CD8-positive, alpha-beta memory T cell (primary cell): ENCODE data around the gene ATF5. TPM values are rescaled to one million over a fixed set of nuclear protein-coding genes. Genes with fewer than 3 reads are reported as not detected.

Source experiments
- CTCF ChIA-PET: fragments of 350-600 bp; sonication (Branson Sonifier 250); formaldehyde crosslinking; loops from one replicate; lab custom pipeline; 2021; ENCODE audit warnings: antibody characterized with exemption; lab: Charles Lee
- POLR2A ChIA-PET: fragments of 350-600 bp; sonication (Branson Sonifier 250); formaldehyde crosslinking; loops from one replicate; lab custom pipeline; 2021; ENCODE audit warnings: antibody characterized with exemption; lab: Charles Lee
- DNase-seq, 5 donors: peaks; one replicate each; pipeline versions ENCODE4 v3.0.0 to v3.0.0-alpha.2; 2020 to 2022; ENCODE audit warnings: mixed read lengths in 1 of 5
- H3K27ac ChIP-seq: one replicate; pipeline ENCODE4 v1.7.0; 2013; ENCODE audit warnings: low read depth, mild to moderate bottlenecking, low read length, moderate library complexity
- H3K27me3 ChIP-seq: 2 replicates; pipeline ENCODE4 v1.7.0; 2013; ENCODE audit warnings: low read length, mild to moderate bottlenecking; ENCODE audit not compliant: insufficient read depth, poor library complexity, severe bottlenecking
- H3K36me3 ChIP-seq: 2 replicates; pipeline ENCODE4 v1.7.0; 2013; ENCODE audit warnings: mild to moderate bottlenecking, low read length, moderate library complexity; ENCODE audit not compliant: insufficient read depth
- H3K4me1 ChIP-seq: 2 replicates; pipeline ENCODE4 v1.7.0; 2013; ENCODE audit warnings: mild to moderate bottlenecking, low read length, moderate library complexity; ENCODE audit not compliant: insufficient read depth
- H3K4me3 ChIP-seq: 2 replicates; pipeline ENCODE4 v1.7.0; 2013; ENCODE audit warnings: mild to moderate bottlenecking, low read length
- H3K9me3 ChIP-seq: 2 replicates; pipeline ENCODE4 v1.7.0; 2013; ENCODE audit warnings: mild to moderate bottlenecking, low read length
- H3K27ac Mint-ChIP-seq, 8 donors: one replicate each; pipeline ENCODE4 v1.8.0; 2020 to 2021; ENCODE audit warnings: mixed read lengths in 8 of 8, mild to moderate bottlenecking in 6 of 8, inconsistent platforms in 3 of 8, moderate library complexity in 3 of 8
- H3K27me3 Mint-ChIP-seq, 2 donors: one replicate each; pipeline ENCODE4 v1.8.0; 2020 to 2021; ENCODE audit warnings: mixed read lengths in 2 of 2, mild to moderate bottlenecking in 1 of 2, moderate library complexity in 1 of 2
- H3K36me3 Mint-ChIP-seq, 3 donors: one replicate each; pipeline ENCODE4 v1.8.0; 2020 to 2021; ENCODE audit warnings: mixed read lengths in 3 of 3, inconsistent platforms in 1 of 3, mild to moderate bottlenecking in 1 of 3
- H3K4me1 Mint-ChIP-seq, 3 donors: one replicate each; pipeline ENCODE4 v1.8.0; 2020 to 2021; ENCODE audit warnings: mixed read lengths in 3 of 3, inconsistent platforms in 1 of 3, mild to moderate bottlenecking in 1 of 3
- H3K4me3 Mint-ChIP-seq, 7 donors: one replicate each; pipeline ENCODE4 v1.8.0; 2020 to 2021; ENCODE audit warnings: mixed read lengths in 7 of 7, mild to moderate bottlenecking in 6 of 7, moderate library complexity in 4 of 7, inconsistent platforms in 2 of 7
- H3K9me3 Mint-ChIP-seq, 5 donors: one replicate each; pipeline ENCODE4 v1.8.0; 2020 to 2022; ENCODE audit warnings: mixed read lengths in 5 of 5, mild to moderate bottlenecking in 3 of 5, moderate library complexity in 2 of 5, inconsistent platforms in 1 of 5
- polyA plus RNA-seq: library from polyadenylated mRNA; unstranded; fragments of 300-500 nt; fragmentation: Illumina TruSeq; gene quantifications from one replicate; pipeline ENCODE4 v1.2.3, GENCODE V29; 2021
- total RNA-seq, 2 experiments: library from RNA; stranded (reverse); gene quantifications; one replicate each; pipeline ENCODE4 v1.2.3, GENCODE V29; 2021

ATF5 gene
- total and polyA plus RNA-seq, 3 experiments from 2014 or later = 1.7 to 59.9 (median 57.7) TPM

GRCh38 chr19:49889687-49890348, 39.2 kb upstream of the ATF5 start:
- peak overlapping the region; percentile 38 for H3K27ac ChIP-seq

GRCh38 chr19:49890349-49891311, 38.4 kb upstream of the ATF5 start:
- POLR2A ChIA-PET = interaction anchor here (0.5 to 1.1 kb wide), 2 partner anchors 38 to 546 kb away, joined by 3 to 7 read pairs; partner anchors contain the start of genes ATF5 and NUP62
- H3K36me3 ChIP-seq = no peaks in the 10 kb centered on the region
- peak in 4 of 5 donors; percentile 50 to 71 (median 70) for DNase-seq
- H3K4me1 Mint-ChIP-seq = peaks cover 7 to 24% (median 16%) of the 10 kb centered on the region in 3 donors
- peaks cover 0 to 10% (median 0%) of the 10 kb centered on the region in 3 donors for H3K36me3 Mint-ChIP-seq
- no peaks in the 10 kb centered on the region for H3K9me3 Mint-ChIP-seq
- H3K9me3 ChIP-seq = no peaks in the 10 kb centered on the region
- CTCF ChIA-PET = interaction anchor here (0.7 to 1.7 kb wide), 10 partner anchors 9 to 78 kb away, joined by 3 to 6 read pairs (median 3); partner anchors contain the start of genes AKT1S1, ATF5, FUZ and NUP62
- peak overlapping the region; percentile 59 for H3K4me3 ChIP-seq
- peak overlapping the region; percentile 65 to 85 (median 83) for H3K4me3 Mint-ChIP-seq
- peaks cover 5% of the 10 kb centered on the region for H3K4me1 ChIP-seq
- peak overlapping the region; percentile 68 to 92 (median 86) for H3K27ac Mint-ChIP-seq
- no peaks in the 10 kb centered on the region for H3K27me3 ChIP-seq
- peaks cover 0 to 2% of the 10 kb centered on the region in 2 donors for H3K27me3 Mint-ChIP-seq
- peak overlapping the region; percentile 38 for H3K27ac ChIP-seq

More at GRCh38 chr19:49889687-49890348, 39.2 kb upstream of the ATF5 start:
- H3K4me3 ChIP-seq = peak overlapping the region; percentile 59
- peak overlapping the region; percentile 68 to 91 (median 85) for H3K27ac Mint-ChIP-seq
- peak overlapping the region; percentile 65 to 85 (median 83) for H3K4me3 Mint-ChIP-seq
- no peaks in the 10 kb centered on the region for H3K9me3 Mint-ChIP-seq
- H3K27me3 Mint-ChIP-seq = peaks cover 0 to 2% of the 10 kb centered on the region in 2 donors
- POLR2A ChIA-PET = interaction anchor here (1.1 kb wide), 2 partner anchors 13 to 39 kb away, joined by 3 to 7 read pairs; partner anchors contain the start of genes AKT1S1, ATF5, NUP62 and TBC1D17
- H3K9me3 ChIP-seq = no peaks in the 10 kb centered on the region
- CTCF ChIA-PET = interaction anchor here (0.7 to 1.3 kb wide), 8 partner anchors 9 to 77 kb away, joined by 3 to 6 read pairs (median 3); partner anchors contain the start of genes AKT1S1, ATF5, FUZ and PTOV1
- H3K4me1 Mint-ChIP-seq = peaks cover 7 to 19% (median 13%) of the 10 kb centered on the region in 3 donors
- no peaks in the 10 kb centered on the region for H3K27me3 ChIP-seq
- H3K36me3 Mint-ChIP-seq = peaks cover 0 to 16% (median 0%) of the 10 kb centered on the region in 3 donors
- H3K4me1 ChIP-seq = peaks cover 5% of the 10 kb centered on the region
- peak; percentile 56 to 76 (median 70) for DNase-seq
- H3K36me3 ChIP-seq = no peaks in the 10 kb centered on the region

- Mint-ChIP-seq H3K4me1 (peaks cover 11 to 32% (median 21%) of the 10 kb centered on the region in 3 donors), H3K36me3 (peaks cover 0 to 7% (median 0%) of the 10 kb centered on the region in 3 donors)
These were observed 37.6 kb upstream of the ATF5 start for GRCh38 chr19:49891393-49891792.

GRCh38 chr19:49892716-49893115, 36.3 kb upstream of the ATF5 start:
- peak overlapping the region in 7 of 8 donors; percentile 57 to 87 (median 81) for H3K27ac Mint-ChIP-seq
- ChIA-PET POLR2A (no interaction called here), CTCF (interaction anchor here (1.6 to 1.9 kb wide), 2 partner anchors 13 to 175 kb away, joined by 3 to 4 read pairs; no protein-coding TSS in a partner anchor)
- Histone ChIP-seq H3K4me1 (peaks cover 23% of the 10 kb centered on the region), H3K9me3 (no peaks in the 10 kb centered on the region), H3K36me3 (no peaks in the 10 kb centered on the region), H3K27ac (no peak overlapping the region), H3K4me3 (no peak overlapping the region), H3K27me3 (no peaks in the 10 kb centered on the region)
- H3K4me3 Mint-ChIP-seq = peak overlapping the region in 4 of 7 donors; percentile 22 to 43 (median 30)
- peaks cover 24 to 45% (median 35%) of the 10 kb centered on the region in 3 donors for H3K4me1 Mint-ChIP-seq
- DNase-seq = no peak
- peaks cover 0 to 2% of the 10 kb centered on the region in 2 donors for H3K27me3 Mint-ChIP-seq
- H3K9me3 Mint-ChIP-seq = no peaks in the 10 kb centered on the region
- H3K36me3 Mint-ChIP-seq = peaks cover 0 to 3% (median 0%) of the 10 kb centered on the region in 3 donors

More at GRCh38 chr19:49891393-49891792, 37.6 kb upstream of the ATF5 start:
- Histone ChIP-seq H3K4me3 (no peak overlapping the region), H3K27me3 (no peaks in the 10 kb centered on the region), H3K9me3 (no peaks in the 10 kb centered on the region), H3K36me3 (no peaks in the 10 kb centered on the region), H3K4me1 (peaks cover 10% of the 10 kb centered on the region), H3K27ac (no peak overlapping the region)
- no peaks in the 10 kb centered on the region for H3K9me3 Mint-ChIP-seq
- ChIA-PET POLR2A (interaction anchor here (0.9 kb wide), 1 partner anchor 38 kb away, joined by 11 read pairs; the partner anchor contains the start of gene ATF5), CTCF (interaction anchor here (1.1 to 1.7 kb wide), 3 partner anchors 14 to 79 kb away, joined by 3 to 4 read pairs (median 3); partner anchors contain the start of genes AKT1S1, ATF5, FUZ and NUP62)
- no peak for DNase-seq
- H3K4me3 Mint-ChIP-seq = peak overlapping the region in 5 of 7 donors; percentile 32 to 80 (median 41)
- H3K27ac Mint-ChIP-seq = peak overlapping the region in 6 of 8 donors; percentile 51 to 94 (median 80)
- H3K27me3 Mint-ChIP-seq = peaks cover 0 to 2% of the 10 kb centered on the region in 2 donors

- Histone ChIP-seq H3K4me3 (no peak overlapping the region), H3K27me3 (no peaks in the 10 kb centered on the region), H3K36me3 (no peaks in the 10 kb centered on the region), H3K9me3 (no peaks in the 10 kb centered on the region), H3K27ac (no peak overlapping the region), H3K4me1 (peaks cover 26% of the 10 kb centered on the region)
- H3K4me1 Mint-ChIP-seq = peaks cover 27 to 50% (median 37%) of the 10 kb centered on the region in 3 donors
- no peak for DNase-seq
- peaks cover 0 to 2% of the 10 kb centered on the region in 2 donors for H3K27me3 Mint-ChIP-seq
- no peaks in the 10 kb centered on the region for H3K9me3 Mint-ChIP-seq
- H3K4me3 Mint-ChIP-seq = peak overlapping the region in 2 of 7 donors; percentile 41 to 43
- H3K36me3 Mint-ChIP-seq = no peaks in the 10 kb centered on the region
- peak overlapping the region in 5 of 8 donors; percentile 29 to 100 (median 69) for H3K27ac Mint-ChIP-seq
- ChIA-PET POLR2A (interaction anchor here (1.1 kb wide), 1 partner anchor 15 kb away, joined by 3 read pairs; no protein-coding TSS in a partner anchor), CTCF (interaction anchor here (1.9 kb wide), 1 partner anchor 14 kb away, joined by 4 read pairs; no protein-coding TSS in a partner anchor)
These were observed 34.9 kb upstream of the ATF5 start for GRCh38 chr19:49894011-49894664.

GRCh38 chr19:49894879-49895565, 34.0 kb upstream of the ATF5 start:
- Histone ChIP-seq H3K27ac (no peak overlapping the region), H3K27me3 (no peaks in the 10 kb centered on the region), H3K36me3 (no peaks in the 10 kb centered on the region), H3K4me1 (peaks cover 21% of the 10 kb centered on the region), H3K4me3 (no peak overlapping the region), H3K9me3 (no peaks in the 10 kb centered on the region)
- Mint-ChIP-seq H3K27me3 (peaks cover 0 to 2% of the 10 kb centered on the region in 2 donors), H3K27ac (peak overlapping the region; percentile 19 to 100 (median 98)), H3K36me3 (no peaks in the 10 kb centered on the region), H3K9me3 (no peaks in the 10 kb centered on the region), H3K4me1 (peaks cover 26 to 48% (median 37%) of the 10 kb centered on the region in 3 donors), H3K4me3 (peak overlapping the region in 6 of 7 donors; percentile 33 to 91 (median 86))
- CTCF ChIA-PET = no interaction called here
- POLR2A ChIA-PET = interaction anchor here (1.1 kb wide), 1 partner anchor 14 kb away, joined by 3 read pairs; no protein-coding TSS in a partner anchor
- peak in 3 of 5 donors; percentile 27 to 57 (median 28) for DNase-seq
